Astrocyte (in vitro differentiated cells and primary cell): ENCODE data around the gene HYAL1. TPM values are rescaled to one million over a fixed set of nuclear protein-coding genes. Genes with fewer than 3 reads are reported as not detected.

Experiments
- DNase-seq: peaks from one replicate; pipeline ENCODE4 v3.0.0-alpha.2; 2010; ENCODE audit warnings: low read depth
- FAIRE-seq: peaks from 2 replicates; lab custom pipeline; 2011; peaks lifted over from hg19 to GRCh38; lab: Jason Lieb, UNC
- H2AFZ ChIP-seq: 2 replicates; pipeline ENCODE4 v1.6.0; 2012; ENCODE audit warnings: low read depth, low read length, inconsistent platforms
- H3K27ac ChIP-seq: 2 replicates; pipeline ENCODE4 v1.5.1; 2011; ENCODE audit warnings: low read depth, low read length, inconsistent platforms
- H3K27me3 ChIP-seq: 2 replicates; pipeline ENCODE4 v1.6.0; 2011; ENCODE audit warnings: low read length, inconsistent platforms; ENCODE audit not compliant: insufficient read depth
- H3K36me3 ChIP-seq: 2 replicates; pipeline ENCODE4 v1.5.1; 2011; ENCODE audit warnings: low read length, inconsistent platforms; ENCODE audit not compliant: insufficient read depth
- H3K4me1 ChIP-seq: 2 replicates; pipeline ENCODE4 v1.5.1; 2011; ENCODE audit warnings: low read length, inconsistent platforms; ENCODE audit not compliant: insufficient read depth
- H3K4me2 ChIP-seq: 2 replicates; pipeline ENCODE4 v1.6.0; 2012; ENCODE audit warnings: low read length, inconsistent platforms
- H3K4me3 ChIP-seq: 2 replicates; pipeline ENCODE4 v1.5.1; 2011; ENCODE audit warnings: low read depth, mild to moderate bottlenecking, low read length, inconsistent platforms; ENCODE audit not compliant: insufficient read depth
- H3K79me2 ChIP-seq: 2 replicates; pipeline ENCODE4 v1.6.0; 2012; ENCODE audit warnings: mild to moderate bottlenecking, low read length, inconsistent platforms; ENCODE audit not compliant: insufficient read depth
- H3K9ac ChIP-seq: 2 replicates; pipeline ENCODE4 v1.6.0; 2012; ENCODE audit warnings: mild to moderate bottlenecking, low read length, inconsistent platforms
- H3K9me3 ChIP-seq: 2 replicates; pipeline ENCODE4 v1.5.1; 2012; ENCODE audit warnings: low read depth, mild to moderate bottlenecking, low read length, inconsistent platforms; ENCODE audit not compliant: insufficient read depth
- H4K20me1 ChIP-seq: 2 replicates; pipeline ENCODE4 v1.6.0; 2012; ENCODE audit warnings: low read length, inconsistent platforms; ENCODE audit not compliant: insufficient read depth
- H3K27ac Mint-ChIP-seq: one replicate; pipeline ENCODE4 v1.8.0; 2021; ENCODE audit warnings: mild to moderate bottlenecking, mixed read lengths; ENCODE audit not compliant: unreplicated experiment
- H3K27me3 Mint-ChIP-seq: one replicate; pipeline ENCODE4 v1.8.0; 2021; ENCODE audit warnings: low read depth, mixed read lengths; ENCODE audit not compliant: unreplicated experiment
- H3K36me3 Mint-ChIP-seq: one replicate; pipeline ENCODE4 v1.8.0; 2021; ENCODE audit warnings: low read depth, mixed read lengths; ENCODE audit not compliant: unreplicated experiment
- H3K4me1 Mint-ChIP-seq: one replicate; pipeline ENCODE4 v1.8.0; 2021; ENCODE audit warnings: low read depth, mixed read lengths; ENCODE audit not compliant: unreplicated experiment
- H3K4me3 Mint-ChIP-seq: one replicate; pipeline ENCODE4 v1.8.0; 2021; ENCODE audit warnings: mild to moderate bottlenecking, moderate library complexity, mixed read lengths; ENCODE audit not compliant: unreplicated experiment
- H3K9me3 Mint-ChIP-seq: one replicate; pipeline ENCODE4 v1.8.0; 2021; ENCODE audit warnings: mild to moderate bottlenecking, mixed read lengths; ENCODE audit not compliant: unreplicated experiment
- CTCF ChIP-seq: IDR thresholded peaks from 2 replicates; pipeline ENCODE4 v1.5.1; 2011; ENCODE audit warnings: low read depth, mild to moderate bottlenecking, inconsistent platforms, low read length, moderate library complexity; ENCODE audit not compliant: insufficient read depth
- EZH2 ChIP-seq: IDR thresholded peaks from 2 replicates; pipeline ENCODE4 v1.6.1; 2012; ENCODE audit warnings: mild to moderate bottlenecking, low read length, inconsistent platforms; ENCODE audit not compliant: insufficient read depth
- total RNA-seq: library from RNA; stranded (reverse); gene quantifications from 2 replicates; pipeline ENCODE4 v1.2.1, GENCODE V29; 2021

The HYAL1 gene
- total RNA-seq, 1 donor from 2014 or later: 0.27 TPM

- H3K27me3 Mint-ChIP-seq: no peaks in the 10 kb centered on the region
- peaks cover 29% of the 10 kb centered on the region for H3K36me3 ChIP-seq
- no peak overlapping the region for H3K4me3 ChIP-seq
- TF ChIP-seq EZH2 (no peak), CTCF (no peak)
- peaks cover 30% of the 10 kb centered on the region for H3K4me1 ChIP-seq
- FAIRE-seq (no peak), DNase-seq (no peak)
- no peak overlapping the region for H3K27ac ChIP-seq
- H3K4me3 Mint-ChIP-seq: no peak overlapping the region
- H3K79me2 ChIP-seq: peaks cover 78% of the 10 kb centered on the region
- peaks cover 55% of the 10 kb centered on the region for H4K20me1 ChIP-seq
- H3K9me3 Mint-ChIP-seq: no peaks in the 10 kb centered on the region
- no peak overlapping the region for H3K4me2 ChIP-seq
- H3K4me1 Mint-ChIP-seq: peaks cover 22% of the 10 kb centered on the region
- peaks cover 10% of the 10 kb centered on the region for H3K36me3 Mint-ChIP-seq
- H3K9me3 ChIP-seq: no peaks in the 10 kb centered on the region
- no peak overlapping the region for H3K27ac Mint-ChIP-seq
- no peak overlapping the region for H3K9ac ChIP-seq
- no peak overlapping the region for H2AFZ ChIP-seq
- no peaks in the 10 kb centered on the region for H3K27me3 ChIP-seq
These were observed 27.0 kb upstream of the HYAL1 start for GRCh38 chr3:50330330-50330729.

GRCh38 chr3:50327943-50328691 lies 24.7 kb upstream of the HYAL1 start, which contains the start of gene TUSC2:
TUSC2 (minus strand) TSS chr3:50328223; CDS start chr3:50328099, 124 bp downstream.
- FAIRE-seq: peak; percentile 78
- H3K9me3 Mint-ChIP-seq: no peaks in the 10 kb centered on the region
- H3K36me3 ChIP-seq: peaks cover 33% of the 10 kb centered on the region

More at GRCh38 chr3:50327943-50328691, 24.7 kb upstream of the HYAL1 start, which contains the start of gene TUSC2:
- Mint-ChIP-seq H3K4me1 (peaks cover 9% of the 10 kb centered on the region), H3K4me3 (peak within 1 kb of the TSS; percentile 94), H3K36me3 (peaks cover 10% of the 10 kb centered on the region), H3K27ac (peak within 1 kb of the TSS; percentile 89), H3K27me3 (no peaks in the 10 kb centered on the region)
- Histone ChIP-seq H3K9me3 (no peaks in the 10 kb centered on the region), H3K4me3 (peak within 1 kb of the TSS; percentile 86), H4K20me1 (peaks cover 35% of the 10 kb centered on the region), H3K27ac (peak within 1 kb of the TSS; percentile 52), H3K4me2 (peak within 1 kb of the TSS; percentile 99), H3K79me2 (peaks cover 55% of the 10 kb centered on the region), H3K9ac (peak within 1 kb of the TSS; percentile 95), H3K4me1 (peaks cover 14% of the 10 kb centered on the region), H2AFZ (peak within 1 kb of the TSS; percentile 54), H3K27me3 (no peaks in the 10 kb centered on the region)
- DNase-seq: peak; percentile 87
- no peak for TF ChIP-seq CTCF
